Measurements from ENCODE around the gene TMEM253. TPM values are rescaled to one million over a fixed set of nuclear protein-coding genes. Genes with fewer than 3 reads are reported as not detected.

Gene TMEM253
- total RNA-seq, 2 donors from 2014 or later = 1.3 TPM; not detected in 1

DNA sequence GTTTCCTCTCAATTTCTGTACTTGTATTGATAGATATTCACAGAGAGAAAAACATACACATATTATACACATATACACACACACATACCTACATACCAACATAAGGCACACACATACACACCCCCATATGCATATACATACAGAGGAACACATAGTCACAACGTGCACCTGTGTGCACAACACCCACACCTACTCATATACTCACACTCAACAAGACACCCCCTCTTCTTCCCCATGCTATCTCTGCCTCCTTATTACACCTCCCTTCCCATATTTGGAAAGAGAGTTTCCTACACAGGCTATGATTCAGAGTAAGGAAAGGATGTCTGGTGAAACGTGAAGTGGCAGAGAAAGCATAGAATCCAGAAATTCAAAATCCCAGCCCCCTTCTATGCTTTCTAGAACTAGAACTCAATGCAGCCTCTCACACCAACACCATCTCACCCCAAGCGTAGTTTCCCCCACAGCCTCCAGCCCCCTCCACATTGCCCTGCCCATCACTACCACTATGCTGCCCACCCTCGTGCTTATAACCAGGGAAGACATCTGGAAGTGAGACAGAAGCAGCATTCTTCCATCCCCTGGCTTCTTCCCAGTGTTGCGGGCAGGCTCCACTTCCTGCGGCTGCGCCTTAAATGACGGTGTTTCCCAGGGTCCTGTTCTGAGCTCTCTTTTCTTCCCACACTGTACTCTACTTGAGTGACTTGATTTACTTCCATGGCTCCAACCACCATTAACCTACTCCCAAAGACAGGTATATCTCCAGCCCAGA lies 40.8 kb upstream of the TMEM253 start:
- Histone ChIP-seq H3K27me3 (no peaks in the 10 kb centered on the region), H3K4me1 (peaks cover 43% of the 10 kb centered on the region), H3K9me3 (no peaks in the 10 kb centered on the region), H3K36me3 (replicated peaks in 1 of 2; ENCODE audit: insufficient read depth in 1 of 2, low read depth in 2 of 2) (no peaks in the 10 kb centered on the region), H3K27ac (no peak overlapping the region), H3K4me3 (no peak overlapping the region)
- DNase-seq (no peak), ATAC-seq (no peak)
- intact Hi-C loops (cut with DNase I) = no loop called here
- 80 to 83% methylated on average over 8 of the region's 8 CpGs for WGBS, 2 donors
- no peak for TF ChIP-seq CTCF (IDR thresholded peaks at IDR 0.05)
- no peak for TF ChIP-seq POLR2A (IDR thresholded peaks at IDR 0.05)

- Histone ChIP-seq H3K27ac (peak overlapping the region in 3 of 4 donors; percentile 0 to 39 (median 14)), H3K4me1 (peaks cover 36% of the 10 kb centered on the region), H3K27me3 (no peaks in the 10 kb centered on the region), H3K4me3 (no peak overlapping the region), H3K9me3 (no peaks in the 10 kb centered on the region), H3K36me3 (replicated peaks in 1 of 2; ENCODE audit: insufficient read depth in 1 of 2, low read depth in 2 of 2) (no peaks in the 10 kb centered on the region)
- DNase-seq (no peak), ATAC-seq (peak; percentile 29)
- TF ChIP-seq POLR2A (IDR thresholded peaks at IDR 0.05) = no peak
- TF ChIP-seq CTCF (IDR thresholded peaks at IDR 0.05) = no peak
- intact Hi-C loops (cut with DNase I) = no loop called here
- 31 to 32% methylated on average over 13 of the region's 13 CpGs for WGBS, 2 donors
Observed at GRCh38 chr14:21060614-21061346, 40.1 kb upstream of the TMEM253 start.

GRCh38 chr14:21061347-21061668 lies 39.6 kb upstream of the TMEM253 start:
- H3K4me1 ChIP-seq = peaks cover 33% of the 10 kb centered on the region
- no peak overlapping the region for H3K4me3 ChIP-seq
- no peak for TF ChIP-seq CTCF (IDR thresholded peaks at IDR 0.05)
- no peak for TF ChIP-seq POLR2A (IDR thresholded peaks at IDR 0.05)
- no peaks in the 10 kb centered on the region for H3K27me3 ChIP-seq
- H3K9me3 ChIP-seq = no peaks in the 10 kb centered on the region
- WGBS, 2 donors = 80 to 86% methylated on average over 3 of the region's 3 CpGs
- ATAC-seq (no peak), DNase-seq (no peak)
- no peaks in the 10 kb centered on the region for H3K36me3 ChIP-seq (replicated peaks in 1 of 2; ENCODE audit: insufficient read depth in 1 of 2, low read depth in 2 of 2)
- intact Hi-C loops (cut with DNase I) = no loop called here
- H3K27ac ChIP-seq = peak overlapping the region in 3 of 4 donors; percentile 0 to 39 (median 14)

GRCh38 chr14:21063479-21063878 lies 37.4 kb upstream of the TMEM253 start:
- TF ChIP-seq CTCF (IDR thresholded peaks at IDR 0.05) (no peak), POLR2A (IDR thresholded peaks at IDR 0.05) (no peak)
- intact Hi-C loops (cut with DNase I) = no loop called here
- no peak overlapping the region for H3K4me3 ChIP-seq
- no peaks in the 10 kb centered on the region for H3K36me3 ChIP-seq (replicated peaks in 1 of 2; ENCODE audit: insufficient read depth in 1 of 2, low read depth in 2 of 2)
- peak in 3 of 4 donors; percentile 46 to 65 (median 55) for DNase-seq
- H3K27me3 ChIP-seq = no peaks in the 10 kb centered on the region
- peak overlapping the region in 3 of 4 donors; percentile 28 to 55 (median 52) for H3K27ac ChIP-seq
- H3K4me1 ChIP-seq = peaks cover 30% of the 10 kb centered on the region
- ATAC-seq = peak; percentile 64
- no peaks in the 10 kb centered on the region for H3K9me3 ChIP-seq
- WGBS, 2 donors = 57 to 64% methylated on average over 3 of the region's 3 CpGs
